Measurements from ENCODE around the gene FRAT2.

FRAT2 gene

GRCh38 chr10:97376413-97376812 lies 41.9 kb upstream of the FRAT2 start:
- Histone ChIP-seq H3K36me3 (ENCODE audit: insufficient read depth, insufficient read length, low read length) (peaks cover 74% of the 10 kb centered on the region), H3K9ac (ENCODE audit: insufficient read length, low read depth) (no peak overlapping the region), H3K4me3 (ENCODE audit: insufficient read length, low read depth) (no peak overlapping the region), H3K4me1 (ENCODE audit: insufficient read depth, insufficient read length) (peaks cover 4% of the 10 kb centered on the region), H3K27me3 (ENCODE audit: insufficient read depth, insufficient read length) (no peaks in the 10 kb centered on the region), H3K9me3 (ENCODE audit: insufficient read depth, low read length) (no peaks in the 10 kb centered on the region)
- TF ChIP-seq SUZ12 (IDR thresholded peaks at IDR 0.05; ENCODE audit: extremely low read depth, insufficient read depth, insufficient read length) (no peak), YY1 (IDR thresholded peaks at IDR 0.05; ENCODE audit: insufficient read depth, insufficient read length) (no peak), ZNF274 (IDR thresholded peaks at IDR 0.05; ENCODE audit: low read depth, low read length) (no peak)
- DNase-seq (ENCODE audit: low read depth, low spot score) = no peak

DNA sequence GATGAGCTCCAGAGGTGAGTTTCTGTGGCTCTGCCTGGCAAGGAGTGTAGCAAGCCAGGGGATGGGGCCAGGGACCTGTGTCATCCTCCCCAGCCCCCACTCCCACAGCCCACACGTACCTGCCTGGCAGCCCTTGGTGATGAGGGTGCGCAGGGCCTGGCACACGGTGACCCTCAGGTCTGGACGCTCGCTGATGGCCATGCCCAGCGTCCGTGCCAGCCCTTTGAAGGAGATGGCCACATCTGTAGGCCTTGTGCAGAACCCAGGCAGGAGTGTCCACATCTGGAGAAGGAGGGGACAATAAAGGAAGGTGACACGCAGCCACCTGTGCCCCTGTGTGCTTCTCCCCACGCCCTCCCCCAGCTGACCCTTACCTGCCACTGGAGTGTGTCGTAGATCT lies 38.9 kb upstream of the FRAT2 start:
- Histone ChIP-seq H3K9me3 (ENCODE audit: insufficient read depth, low read length) (no peaks in the 10 kb centered on the region), H3K4me1 (ENCODE audit: insufficient read depth, insufficient read length) (no peaks in the 10 kb centered on the region), H3K4me3 (ENCODE audit: insufficient read length, low read depth) (no peak overlapping the region), H3K9ac (ENCODE audit: insufficient read length, low read depth) (no peak overlapping the region), H3K36me3 (ENCODE audit: insufficient read depth, insufficient read length, low read length) (peaks cover 77% of the 10 kb centered on the region), H3K27me3 (ENCODE audit: insufficient read depth, insufficient read length) (no peaks in the 10 kb centered on the region)
- DNase-seq (ENCODE audit: low read depth, low spot score) = no peak
- no peak for TF ChIP-seq ZNF274 (IDR thresholded peaks at IDR 0.05; ENCODE audit: low read depth, low read length)
- TF ChIP-seq SUZ12 (IDR thresholded peaks at IDR 0.05; ENCODE audit: extremely low read depth, insufficient read depth, insufficient read length) = no peak
- no peak for TF ChIP-seq YY1 (IDR thresholded peaks at IDR 0.05; ENCODE audit: insufficient read depth, insufficient read length)

GRCh38 chr10:97372233-97372875 lies 37.8 kb upstream of the FRAT2 start:
- H3K4me1 ChIP-seq (ENCODE audit: insufficient read depth, insufficient read length) = no peaks in the 10 kb centered on the region
- H3K9ac ChIP-seq (ENCODE audit: insufficient read length, low read depth) = no peak overlapping the region
- H3K36me3 ChIP-seq (ENCODE audit: insufficient read depth, insufficient read length, low read length) = peaks cover 71% of the 10 kb centered on the region
- H3K27me3 ChIP-seq (ENCODE audit: insufficient read depth, insufficient read length) = no peaks in the 10 kb centered on the region
- no peak for DNase-seq (ENCODE audit: low read depth, low spot score)
- H3K9me3 ChIP-seq (ENCODE audit: insufficient read depth, low read length) = no peaks in the 10 kb centered on the region
- H3K4me3 ChIP-seq (ENCODE audit: insufficient read length, low read depth) = no peak overlapping the region
- TF ChIP-seq SUZ12 (IDR thresholded peaks at IDR 0.05; ENCODE audit: extremely low read depth, insufficient read depth, insufficient read length) (no peak), ZNF274 (IDR thresholded peaks at IDR 0.05; ENCODE audit: low read depth, low read length) (no peak), YY1 (IDR thresholded peaks at IDR 0.05; ENCODE audit: insufficient read depth, insufficient read length) (no peak)

DNA sequence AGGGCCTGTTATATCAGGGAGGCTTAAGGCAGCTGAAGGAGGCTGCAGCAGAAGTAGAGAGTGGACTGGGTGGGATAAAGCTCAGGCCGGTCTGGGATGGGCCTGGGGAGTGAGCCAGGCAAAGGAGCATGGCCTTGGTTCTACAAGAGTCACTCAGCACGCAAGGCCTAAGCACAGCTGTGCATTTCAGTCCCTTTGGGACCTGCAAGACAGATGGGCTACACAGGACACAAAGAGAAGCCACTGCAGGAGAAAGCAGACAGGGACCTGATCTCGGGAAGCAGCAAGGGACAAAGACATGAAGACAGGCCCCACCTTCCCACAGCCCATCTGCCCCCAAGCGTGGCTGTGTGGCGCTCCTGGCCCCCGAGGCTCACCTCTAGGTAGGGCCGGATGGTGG lies 37.2 kb upstream of the FRAT2 start:
- no peak for TF ChIP-seq YY1 (IDR thresholded peaks at IDR 0.05; ENCODE audit: insufficient read depth, insufficient read length)
- no peak for TF ChIP-seq SUZ12 (IDR thresholded peaks at IDR 0.05; ENCODE audit: extremely low read depth, insufficient read depth, insufficient read length)
- TF ChIP-seq ZNF274 (IDR thresholded peaks at IDR 0.05; ENCODE audit: low read depth, low read length) = no peak
- Histone ChIP-seq H3K9ac (ENCODE audit: insufficient read length, low read depth) (no peak overlapping the region), H3K36me3 (ENCODE audit: insufficient read depth, insufficient read length, low read length) (peaks cover 74% of the 10 kb centered on the region), H3K27me3 (ENCODE audit: insufficient read depth, insufficient read length) (no peaks in the 10 kb centered on the region), H3K4me1 (ENCODE audit: insufficient read depth, insufficient read length) (no peaks in the 10 kb centered on the region), H3K9me3 (ENCODE audit: insufficient read depth, low read length) (no peaks in the 10 kb centered on the region), H3K4me3 (ENCODE audit: insufficient read length, low read depth) (no peak overlapping the region)
- no peak for DNase-seq (ENCODE audit: low read depth, low spot score)

DNA sequence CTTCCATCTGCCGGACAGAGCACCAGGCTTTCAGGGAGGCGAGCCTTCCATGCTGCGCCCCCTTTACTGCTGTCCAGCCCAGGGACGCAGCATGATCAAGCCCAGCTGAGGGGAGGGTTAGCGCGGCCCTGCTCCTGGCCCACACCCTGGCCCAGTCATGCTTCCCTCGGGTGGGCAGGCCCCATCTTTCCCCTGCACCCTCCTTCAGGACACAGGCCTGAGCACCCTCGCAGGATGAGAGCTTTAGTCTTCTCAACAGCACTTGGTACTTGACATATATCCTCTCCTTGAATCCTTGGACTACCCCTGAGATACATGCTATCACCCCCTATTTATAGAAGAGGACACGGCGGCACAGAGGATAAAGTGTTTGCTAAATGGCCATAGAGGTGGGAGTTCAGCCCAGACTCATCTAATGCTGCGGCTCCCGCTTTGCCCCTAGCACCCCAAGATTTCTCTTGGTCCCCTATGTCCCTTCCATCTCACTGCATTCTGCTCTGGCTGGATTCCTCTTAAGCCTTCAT lies 32.7 kb upstream of the FRAT2 start:
- H3K36me3 ChIP-seq (ENCODE audit: insufficient read depth, insufficient read length, low read length) = peaks cover 89% of the 10 kb centered on the region

DNA sequence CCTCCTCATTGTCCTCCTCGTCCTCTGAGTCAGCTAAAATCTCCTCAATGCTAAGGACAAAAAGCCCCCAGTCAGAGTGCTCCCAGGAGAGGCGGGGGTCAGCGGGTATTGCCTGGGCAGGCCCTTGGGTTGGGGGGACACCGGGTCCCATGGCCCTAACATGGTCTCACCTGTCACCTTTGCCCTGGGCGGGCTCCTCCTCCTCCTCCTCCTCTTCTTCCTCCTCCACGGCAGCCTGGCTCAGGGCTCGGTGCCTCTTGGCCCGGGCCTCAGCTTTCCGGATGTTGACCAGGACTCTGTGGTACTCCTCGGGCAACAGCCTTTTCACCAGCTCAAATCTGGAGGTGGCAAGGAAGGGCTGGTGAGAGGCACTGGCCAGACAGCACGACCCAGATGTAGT lies 32.0 kb upstream of the FRAT2 start:
- no peaks in the 10 kb centered on the region for H3K27me3 ChIP-seq (ENCODE audit: insufficient read depth, insufficient read length)
- H3K4me1 ChIP-seq (ENCODE audit: insufficient read depth, insufficient read length) = peaks cover 3% of the 10 kb centered on the region
- H3K4me3 ChIP-seq (ENCODE audit: insufficient read length, low read depth) = no peak overlapping the region
- H3K36me3 ChIP-seq (ENCODE audit: insufficient read depth, insufficient read length, low read length) = peaks cover 86% of the 10 kb centered on the region
- DNase-seq (ENCODE audit: low read depth, low spot score) = no peak
- H3K9ac ChIP-seq (ENCODE audit: insufficient read length, low read depth) = no peak overlapping the region
- TF ChIP-seq YY1 (IDR thresholded peaks at IDR 0.05; ENCODE audit: insufficient read depth, insufficient read length) (no peak), SUZ12 (IDR thresholded peaks at IDR 0.05; ENCODE audit: extremely low read depth, insufficient read depth, insufficient read length) (no peak), ZNF274 (IDR thresholded peaks at IDR 0.05; ENCODE audit: low read depth, low read length) (no peak)
- no peaks in the 10 kb centered on the region for H3K9me3 ChIP-seq (ENCODE audit: insufficient read depth, low read length)

More for the DNA sequence above, 32.7 kb upstream of the FRAT2 start:
- H3K4me3 ChIP-seq (ENCODE audit: insufficient read length, low read depth) = no peak overlapping the region
- H3K9ac ChIP-seq (ENCODE audit: insufficient read length, low read depth) = no peak overlapping the region
- no peaks in the 10 kb centered on the region for H3K27me3 ChIP-seq (ENCODE audit: insufficient read depth, insufficient read length)
- H3K4me1 ChIP-seq (ENCODE audit: insufficient read depth, insufficient read length) = peaks cover under 1% of the 10 kb centered on the region
- no peak for DNase-seq (ENCODE audit: low read depth, low spot score)
- TF ChIP-seq ZNF274 (IDR thresholded peaks at IDR 0.05; ENCODE audit: low read depth, low read length) (no peak), YY1 (IDR thresholded peaks at IDR 0.05; ENCODE audit: insufficient read depth, insufficient read length) (no peak), SUZ12 (IDR thresholded peaks at IDR 0.05; ENCODE audit: extremely low read depth, insufficient read depth, insufficient read length) (no peak)
- no peaks in the 10 kb centered on the region for H3K9me3 ChIP-seq (ENCODE audit: insufficient read depth, low read length)

DNA sequence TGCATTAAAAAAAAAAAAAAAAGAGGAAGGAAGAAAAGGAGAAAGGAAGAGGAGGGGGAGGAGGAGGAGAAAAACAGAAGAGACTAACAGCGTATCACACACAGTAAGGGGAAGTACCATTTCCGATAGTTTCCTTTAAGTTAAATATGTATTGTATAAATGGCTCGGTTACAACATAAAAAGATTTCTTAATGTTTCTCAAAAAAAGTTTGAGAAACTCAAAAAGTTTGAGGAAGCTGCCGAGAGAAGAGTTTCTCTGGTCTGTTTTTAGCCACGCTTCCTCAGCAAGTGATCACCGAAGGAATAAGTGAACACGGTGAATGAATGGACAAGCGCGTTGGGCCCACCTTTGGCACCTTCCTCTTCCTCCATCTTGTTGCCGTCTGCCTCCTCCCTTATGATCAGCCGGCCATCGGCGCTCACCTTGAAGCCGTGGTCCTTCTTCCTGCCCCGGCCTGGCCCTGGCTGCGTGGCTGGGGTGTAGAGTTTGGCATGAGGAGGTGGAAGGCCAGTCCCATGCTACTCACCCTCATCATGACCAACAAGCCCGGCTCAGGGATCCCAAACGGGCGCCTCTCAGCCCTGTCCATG lies 31.3 kb upstream of the FRAT2 start:
- peaks cover 3% of the 10 kb centered on the region for H3K4me1 ChIP-seq (ENCODE audit: insufficient read depth, insufficient read length)
- peaks cover 86% of the 10 kb centered on the region for H3K36me3 ChIP-seq (ENCODE audit: insufficient read depth, insufficient read length, low read length)
- H3K4me3 ChIP-seq (ENCODE audit: insufficient read length, low read depth) = no peak overlapping the region
- TF ChIP-seq SUZ12 (IDR thresholded peaks at IDR 0.05; ENCODE audit: extremely low read depth, insufficient read depth, insufficient read length) (no peak), YY1 (IDR thresholded peaks at IDR 0.05; ENCODE audit: insufficient read depth, insufficient read length) (no peak)
- no peak overlapping the region for H3K9ac ChIP-seq (ENCODE audit: insufficient read length, low read depth)
- no peaks in the 10 kb centered on the region for H3K9me3 ChIP-seq (ENCODE audit: insufficient read depth, low read length)
- no peak for DNase-seq (ENCODE audit: low read depth, low spot score)
- no peaks in the 10 kb centered on the region for H3K27me3 ChIP-seq (ENCODE audit: insufficient read depth, insufficient read length)
